Activated CD4-positive, CD25-positive, alpha-beta regulatory T cell treated with anti-CD3 and anti-CD28 coated beads, Interleukin-2, amount 50 U/mL, for 24 hours (primary cell): Measurements from ENCODE around the gene LDLRAD4.

Experiments used
- ATAC-seq, 2 donors: fragments of 150-1000 bp; cut with Tn5 transposase; one replicate each; pipeline ENCODE4 v1.10.0; 2021; ENCODE audit warnings: mild to moderate bottlenecking in 1 of 2, moderate library complexity in 1 of 2

The LDLRAD4 gene

GRCh38 chr18:13268158-13269012 lies 49.8 kb downstream of the LDLRAD4 start:
- ATAC-seq, result no peak

GRCh38 chr18:13269013-13269280 lies 50.4 kb downstream of the LDLRAD4 start:
- ATAC-seq, result no peak

- no peak for ATAC-seq
These were observed 51.0 kb downstream of the LDLRAD4 start for GRCh38 chr18:13269521-13270011.

GRCh38 chr18:13270279-13270855 lies 51.8 kb downstream of the LDLRAD4 start:
- no peak for ATAC-seq

GRCh38 chr18:13271302-13271911 lies 52.8 kb downstream of the LDLRAD4 start:
- ATAC-seq, result no peak

GRCh38 chr18:13272416-13272815 lies 53.9 kb downstream of the LDLRAD4 start:
- ATAC-seq, result no peak

GRCh38 chr18:13273800-13274199 lies 55.2 kb downstream of the LDLRAD4 start:
- peak; percentile 48 to 50 for ATAC-seq

- no peak for ATAC-seq
These were observed 56.5 kb downstream of the LDLRAD4 start for GRCh38 chr18:13275075-13275474.

GRCh38 chr18:13276530-13277520 lies 58.3 kb downstream of the LDLRAD4 start:
- peak in 1 of 2 donors; percentile 17 for ATAC-seq

GRCh38 chr18:13278062-13278630 lies 59.6 kb downstream of the LDLRAD4 start:
- peak in 1 of 2 donors; percentile 34 for ATAC-seq

- peak; percentile 51 to 60 for ATAC-seq
These were observed 60.9 kb downstream of the LDLRAD4 start for GRCh38 chr18:13279181-13280069.

- no peak for ATAC-seq
These were observed 61.7 kb downstream of the LDLRAD4 start for GRCh38 chr18:13280070-13280795.

GRCh38 chr18:13281406-13281805 lies 62.8 kb downstream of the LDLRAD4 start:
- ATAC-seq, result no peak

- ATAC-seq, result no peak
These were observed 65.2 kb downstream of the LDLRAD4 start for GRCh38 chr18:13283746-13284145.

GRCh38 chr18:13284330-13285027 lies 65.9 kb downstream of the LDLRAD4 start:
- peak; percentile 58 to 61 for ATAC-seq

GRCh38 chr18:13285874-13286273 lies 67.3 kb downstream of the LDLRAD4 start:
- no peak for ATAC-seq

- ATAC-seq, result no peak
These were observed 68.0 kb downstream of the LDLRAD4 start for GRCh38 chr18:13286456-13287125.

- ATAC-seq, result no peak
These were observed 68.8 kb downstream of the LDLRAD4 start for GRCh38 chr18:13287372-13287771.

- peak; percentile 53 to 55 for ATAC-seq
These were observed 70.1 kb downstream of the LDLRAD4 start for GRCh38 chr18:13288509-13289133.
